TTC549 (cell line): ENCODE results near the gene BCL11B.

Experiments used
- FAIRE-seq: peaks from 2 replicates; lab custom pipeline; 2012; peaks lifted over from hg19 to GRCh38; lab: Jason Lieb, UNC

BCL11B gene

GRCh38 chr14:99157246-99157645, 114.8 kb downstream of the BCL11B start:
- FAIRE-seq, result no peak

- no peak for FAIRE-seq
These were observed 115.2 kb downstream of the BCL11B start for GRCh38 chr14:99156814-99157213.

DNA sequence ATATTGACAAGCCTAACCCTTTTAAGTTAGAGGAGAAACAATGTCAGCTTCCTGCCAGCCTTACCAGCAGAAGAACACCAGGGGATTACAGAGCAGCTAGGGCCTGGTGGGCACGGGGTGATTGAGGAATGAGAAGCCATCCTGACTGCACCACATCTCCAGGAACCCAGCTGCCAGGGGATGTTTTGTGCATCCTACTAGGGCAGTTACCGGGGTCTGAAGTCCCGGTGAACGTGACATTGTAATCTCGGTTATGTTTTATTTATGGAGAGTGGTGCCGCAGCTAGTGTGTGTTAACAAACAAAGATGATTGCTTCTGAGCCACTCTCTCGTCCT, 115.9 kb downstream of the BCL11B start:
- FAIRE-seq, result no peak

GRCh38 chr14:99155173-99156089, 116.6 kb downstream of the BCL11B start:
- FAIRE-seq, result no peak

DNA sequence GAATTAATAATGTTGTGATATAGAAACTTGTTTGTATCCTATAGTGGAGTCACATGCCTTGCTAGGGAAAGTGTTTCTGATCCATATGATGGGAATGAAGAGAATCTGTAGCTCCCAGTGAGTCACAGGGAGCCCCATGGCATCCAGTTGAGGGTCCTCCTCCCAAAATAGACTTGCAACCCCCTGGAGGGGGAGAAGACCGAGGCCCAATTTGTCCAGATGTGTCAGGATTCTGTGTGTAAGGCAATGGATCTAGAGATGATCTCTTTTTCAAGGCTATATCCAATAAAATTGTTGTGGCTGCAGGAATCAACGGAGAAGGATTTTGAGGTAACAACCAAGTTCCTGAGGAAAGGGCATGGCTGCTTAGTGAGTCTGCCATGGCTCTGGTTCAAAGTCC, 121.8 kb downstream of the BCL11B start:
- FAIRE-seq, result no peak

DNA sequence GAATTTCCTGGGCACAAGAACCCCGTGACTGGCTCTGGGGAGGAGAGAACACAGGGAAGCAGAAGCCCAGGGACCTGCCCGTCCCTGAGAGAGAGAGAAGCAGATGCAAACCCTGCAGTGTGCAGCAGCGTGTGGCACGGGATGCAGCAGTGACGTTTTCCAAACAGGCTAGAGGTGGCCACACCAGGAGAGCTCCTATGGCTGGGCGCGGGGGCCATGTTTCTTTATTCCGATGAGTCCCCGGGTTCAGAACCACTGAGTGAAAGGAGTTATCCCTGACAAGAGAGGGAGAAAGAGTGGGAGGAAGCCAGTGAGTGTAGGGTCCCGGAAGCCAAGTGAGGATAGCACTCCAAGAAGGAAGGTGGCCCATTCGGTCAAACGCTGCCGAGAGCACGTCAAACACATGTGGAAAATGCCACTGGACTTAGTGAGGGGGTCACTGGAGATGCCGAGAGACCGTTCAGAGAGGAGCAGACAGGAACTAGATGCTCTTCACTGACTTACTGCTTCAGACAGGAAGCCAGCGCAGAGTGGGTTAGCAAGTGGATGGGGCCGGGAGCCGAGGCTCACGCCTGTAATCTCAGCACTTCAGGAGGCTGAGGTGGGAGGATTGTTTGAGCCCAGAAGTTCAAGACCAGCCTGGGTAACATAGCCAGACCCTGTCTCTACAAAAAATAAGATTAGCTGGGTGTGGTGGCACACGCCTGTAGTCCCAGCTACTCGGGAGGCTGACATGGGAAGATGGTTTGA, 123.0 kb downstream of the BCL11B start:
- FAIRE-seq, result no peak

GRCh38 chr14:99148131-99148530, 123.9 kb downstream of the BCL11B start:
- no peak for FAIRE-seq

DNA sequence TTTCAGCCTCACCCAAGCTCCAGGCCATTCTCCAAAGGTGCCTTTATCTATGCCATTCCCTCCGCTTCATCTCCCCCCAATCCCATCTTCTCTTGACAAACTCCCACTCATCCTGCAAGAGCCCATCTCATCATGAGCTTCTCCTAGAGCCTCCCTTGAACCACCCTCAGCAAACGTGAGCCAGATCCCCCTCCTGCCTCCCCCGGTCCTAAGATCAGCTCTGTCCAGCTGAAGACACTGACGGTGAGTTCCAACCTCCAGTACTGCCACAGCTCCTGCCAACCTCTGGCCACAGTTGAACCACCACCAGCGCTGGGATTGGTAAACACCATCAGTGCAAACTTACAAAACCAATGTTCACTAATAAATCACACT, 124.6 kb downstream of the BCL11B start:
- FAIRE-seq, result no peak

DNA sequence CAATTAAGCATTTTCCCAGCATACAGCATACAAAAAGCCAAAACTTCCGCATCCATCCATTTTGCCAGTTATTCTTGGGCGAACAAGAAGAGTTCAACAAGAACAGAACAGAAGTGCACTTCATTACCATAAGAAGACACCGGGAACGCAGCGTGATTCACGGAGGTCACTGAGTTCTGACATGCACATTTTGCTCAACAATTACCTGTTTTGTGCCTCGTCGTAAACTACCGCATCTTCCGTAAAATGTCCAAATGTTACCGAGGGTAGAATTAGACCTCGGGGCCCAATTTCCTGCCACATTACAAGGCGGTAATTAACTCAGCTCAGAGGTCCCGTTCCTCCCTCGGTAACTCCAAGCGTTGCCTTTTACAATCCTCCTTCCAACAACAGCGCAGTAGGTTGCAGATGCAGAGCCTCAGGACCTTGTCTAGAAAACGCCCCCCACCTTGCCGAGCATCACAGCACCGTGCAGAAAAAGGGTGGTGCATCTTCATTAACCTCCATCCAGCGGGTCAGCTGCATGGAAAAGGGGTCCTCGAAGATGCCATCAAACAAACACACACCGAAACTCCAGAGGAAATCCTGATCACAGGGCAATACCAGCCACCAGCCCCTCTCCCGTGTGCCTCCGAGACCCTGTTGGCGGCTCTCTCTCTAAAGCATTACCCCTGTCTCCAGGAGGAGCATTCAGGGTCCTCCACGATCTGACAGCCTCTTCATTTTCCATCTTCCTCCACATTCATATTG, 125.2 kb downstream of the BCL11B start:
- no peak for FAIRE-seq

DNA sequence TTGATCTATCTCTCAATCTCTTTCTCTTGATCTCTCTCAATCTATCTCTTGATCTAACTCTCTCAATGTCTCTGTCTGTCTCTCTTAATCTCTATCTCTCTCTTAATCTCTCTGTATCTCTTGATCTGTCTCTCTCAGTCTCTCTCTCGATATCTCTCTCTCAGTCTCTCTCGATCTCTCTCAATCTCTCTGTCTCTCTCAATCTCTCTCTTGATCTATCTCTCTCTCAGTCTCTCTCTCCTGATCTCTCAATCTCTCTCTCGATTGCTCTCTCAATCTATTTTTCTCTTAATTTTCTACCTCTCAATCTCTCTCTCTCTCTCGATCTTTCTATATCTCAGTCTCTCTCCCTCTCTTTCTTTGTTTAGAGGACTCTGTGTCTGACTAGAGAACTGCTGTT, 126.7 kb downstream of the BCL11B start:
- FAIRE-seq, result no peak

GRCh38 chr14:99143793-99144192, 128.2 kb downstream of the BCL11B start:
- no peak for FAIRE-seq

DNA sequence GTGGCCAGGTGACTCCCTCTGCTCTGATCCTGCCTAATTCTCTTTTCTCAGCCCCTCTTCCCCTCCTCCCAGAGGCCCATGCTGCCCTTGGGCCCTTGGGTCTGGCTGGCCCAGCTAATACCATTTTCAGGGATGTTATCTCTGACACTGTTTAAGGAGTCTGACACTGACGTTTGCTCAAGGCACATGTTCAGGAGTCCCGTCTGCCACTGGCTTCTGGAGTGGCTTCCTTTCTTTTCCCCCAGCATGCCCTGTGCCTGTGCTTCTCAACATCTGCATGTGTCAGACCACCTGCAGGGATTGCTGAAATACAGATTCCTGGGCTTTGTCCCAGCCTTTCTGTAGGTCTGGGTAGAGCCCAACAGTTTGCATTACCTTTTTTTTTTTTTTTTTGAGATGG, 128.9 kb downstream of the BCL11B start:
- FAIRE-seq, result no peak

DNA sequence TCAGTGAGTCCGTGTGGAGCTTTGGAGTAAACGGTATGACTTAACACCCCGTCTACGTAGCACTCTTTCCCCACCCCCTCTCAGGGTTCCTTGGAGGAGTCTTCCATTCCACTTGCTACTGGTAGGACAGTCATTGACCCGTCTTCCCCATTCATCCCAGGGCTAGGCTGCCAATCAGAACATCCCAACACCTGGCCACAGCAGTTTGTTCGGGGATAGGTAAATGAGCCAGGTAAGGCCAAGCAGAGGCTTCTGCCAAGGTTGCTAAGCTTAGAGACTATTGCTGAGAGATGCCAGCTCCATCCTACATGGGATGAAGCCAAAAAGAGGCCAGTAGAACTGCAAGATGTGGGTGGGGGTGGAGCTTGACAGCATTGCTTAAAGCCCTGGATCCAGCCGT, 130.8 kb downstream of the BCL11B start:
- FAIRE-seq, result no peak

- no peak for FAIRE-seq
These were observed 132.8 kb downstream of the BCL11B start for GRCh38 chr14:99138999-99139865.

DNA sequence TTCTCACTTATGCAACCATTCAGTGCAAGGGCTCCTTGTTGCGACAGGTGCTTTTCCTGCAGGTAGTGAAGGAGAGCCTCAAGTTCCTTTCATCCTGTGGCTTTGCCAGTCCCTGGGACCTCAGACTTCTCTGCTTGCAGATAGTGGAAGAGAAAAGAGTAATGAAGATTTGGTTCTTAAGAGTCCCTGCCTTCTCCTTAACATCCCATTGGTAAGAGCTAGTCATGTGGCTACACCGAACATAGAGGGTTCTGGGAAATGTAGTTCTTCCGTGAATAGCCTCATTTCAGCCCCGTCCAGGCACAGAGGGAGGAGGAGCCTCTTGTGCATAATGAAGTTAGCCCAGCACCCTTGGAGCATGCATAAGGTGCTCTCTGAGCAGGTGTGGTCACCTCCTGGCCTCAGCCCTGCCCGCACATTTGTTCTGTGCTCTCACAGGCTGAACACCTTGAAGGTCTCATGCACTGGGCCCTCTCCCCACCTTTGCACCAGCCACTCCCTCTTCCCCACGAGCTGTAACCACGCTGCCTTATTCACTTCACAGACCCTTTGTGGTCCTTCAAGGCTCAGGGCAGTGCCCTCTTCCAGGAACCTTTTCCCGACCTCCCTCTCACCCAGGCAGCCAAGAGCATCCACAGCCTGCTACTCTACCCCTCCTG, 134.0 kb downstream of the BCL11B start:
- FAIRE-seq, result no peak

- no peak for FAIRE-seq
These were observed 134.8 kb downstream of the BCL11B start for GRCh38 chr14:99137001-99137700.

DNA sequence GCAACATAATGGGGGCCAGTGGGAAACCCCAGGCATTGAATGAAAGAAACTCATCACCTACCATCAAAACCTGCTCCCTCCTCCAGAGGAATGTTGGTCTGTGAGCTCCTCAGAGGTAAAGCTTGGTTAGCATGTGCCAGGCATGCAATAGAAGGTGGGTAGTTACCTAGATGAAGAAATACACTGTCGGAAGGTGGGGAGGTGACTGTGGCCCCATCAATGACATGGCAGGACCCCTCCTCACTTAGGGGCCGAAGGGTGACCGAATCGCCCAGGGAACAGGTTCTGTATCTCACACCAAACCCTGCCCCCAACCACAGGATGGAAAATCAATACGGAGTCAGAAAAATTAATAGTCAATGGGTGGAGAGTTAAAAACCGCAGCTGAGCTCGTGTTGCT, 135.6 kb downstream of the BCL11B start:
- FAIRE-seq, result no peak

DNA sequence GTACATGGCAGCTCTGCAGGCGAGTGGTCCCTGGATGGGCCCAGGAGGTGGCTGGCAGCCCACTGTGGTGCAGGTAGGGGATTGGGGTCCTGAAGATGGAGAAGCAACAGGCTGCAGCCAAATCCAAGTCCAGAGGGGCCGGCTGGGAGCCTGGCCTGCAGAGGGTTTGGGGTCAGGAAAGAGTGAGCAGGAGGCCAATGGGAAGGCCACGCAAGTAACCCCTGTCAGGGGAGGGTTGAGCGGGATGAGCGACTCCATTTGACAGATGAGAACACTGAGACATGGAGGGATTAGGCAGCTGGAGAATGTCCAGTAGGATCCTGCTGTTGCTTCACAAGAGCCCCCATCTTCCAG, 136.0 kb downstream of the BCL11B start:
- no peak for FAIRE-seq

- no peak for FAIRE-seq
These were observed 137.4 kb downstream of the BCL11B start for GRCh38 chr14:99134516-99135046.

DNA sequence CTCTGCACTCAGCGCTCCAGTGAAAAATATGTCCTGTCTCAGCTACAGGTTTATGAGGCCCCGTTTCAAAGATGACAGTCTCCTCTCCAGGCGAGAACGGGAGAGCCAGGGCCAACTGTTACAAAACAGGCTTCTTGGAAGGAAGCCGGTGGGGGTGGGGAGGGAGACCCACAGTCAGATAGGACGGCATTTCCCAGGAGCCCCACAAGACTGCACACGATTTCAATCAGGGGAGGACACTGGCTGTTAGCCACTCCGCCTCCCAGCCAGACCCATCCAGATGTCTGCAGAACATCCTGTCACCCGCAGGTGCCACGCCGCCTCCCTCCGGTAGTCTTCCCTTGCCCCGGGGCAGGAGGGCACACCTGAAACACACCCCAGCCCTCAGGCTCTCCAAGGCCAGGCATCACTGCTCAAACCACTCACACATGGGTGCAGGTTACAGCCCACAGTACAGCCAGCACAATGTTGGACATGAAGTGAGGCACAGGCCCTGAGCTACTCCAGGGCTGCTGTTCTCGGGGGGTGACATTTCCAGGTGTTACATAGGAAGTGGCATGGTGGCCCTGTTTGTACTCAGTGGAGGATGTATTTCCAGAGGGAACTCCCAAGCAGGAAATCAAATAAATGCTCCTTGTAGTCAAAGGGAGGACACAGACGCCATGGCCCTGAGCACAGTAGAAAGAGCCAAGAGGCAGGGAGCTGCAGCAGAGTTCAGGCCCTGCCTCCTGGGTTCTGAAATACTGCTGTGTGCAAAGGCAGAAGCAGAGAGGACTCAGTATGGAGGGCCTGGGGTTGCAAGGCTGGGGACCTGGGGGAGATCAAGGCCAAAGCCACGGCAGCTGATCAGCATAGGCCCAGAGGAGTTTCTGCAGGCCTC, 138.1 kb downstream of the BCL11B start:
- FAIRE-seq, result no peak
